GM12892 (cell line): ENCODE results near the gene ARHGEF16.

Source experiments
- POLR2A ChIP-seq: IDR thresholded peaks from 2 replicates; pipeline ENCODE4 v1.6.1; 2011; ENCODE audit warnings: low read depth, low read length, control low read depth
- POLR2AphosphoS5 ChIP-seq: IDR thresholded peaks from 2 replicates; pipeline ENCODE4 v1.6.1; 2011; ENCODE audit warnings: low read depth, low read length, control low read depth
- TAF1 ChIP-seq: IDR thresholded peaks from 2 replicates; pipeline ENCODE4 v1.6.1; 2011; ENCODE audit warnings: low read depth, mild to moderate bottlenecking, control low read depth, low read length, borderline replicate concordance

GRCh38 chr1:3413975-3414710 is 40.3 kb upstream of the ARHGEF16 start:
- no peak for TF ChIP-seq POLR2A
- no peak for TF ChIP-seq POLR2AphosphoS5
- TF ChIP-seq TAF1: no peak
